HS-27A (cell line): Measurements from ENCODE around the gene NECTIN4.
"Not testable (repeated sequence)": the region's sequence is repeated elsewhere in the genome, so short reads cannot be mapped to it uniquely, and the experiment has no call there.

Experiments used
- DNase-seq: peaks from one replicate; pipeline ENCODE4 v3.0.0-alpha.2; 2012; ENCODE audit warnings: low read depth, missing footprints

NECTIN4 gene

GRCh38 chr1:161089251-161089924 lies at the start of gene NECTIN4:
Gene NECTIN4 (minus strand): TSS chr1:161089558. CDS start chr1:161089296, 262 bp downstream.
- DNase-seq: no peak

DNA sequence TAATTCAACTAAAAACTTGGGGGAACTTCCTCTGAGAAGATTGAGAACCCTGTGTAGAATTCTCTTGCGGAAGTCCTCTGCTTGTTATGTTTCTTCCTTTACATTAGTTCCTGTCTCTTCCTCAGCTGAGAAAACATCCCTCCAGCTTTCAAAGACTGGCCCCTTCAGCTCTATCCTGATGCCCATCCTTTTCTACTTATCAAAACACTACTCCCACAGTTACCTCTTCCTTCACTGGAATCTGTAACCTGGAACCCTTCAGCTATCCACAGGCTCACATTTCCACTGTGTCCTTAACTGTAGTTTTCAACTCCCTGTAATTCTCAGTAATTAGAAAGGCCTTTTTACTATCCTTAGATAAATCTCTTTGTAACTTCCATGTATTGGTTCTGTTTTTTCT lies 49.1 kb upstream of the NECTIN4 start:
- DNase-seq: no peak

- DNase-seq: no peak
These were observed 48.5 kb upstream of the NECTIN4 start for GRCh38 chr1:161137881-161138280.

GRCh38 chr1:161133220-161133740 lies 43.9 kb upstream of the NECTIN4 start:
- no peak for DNase-seq

DNA sequence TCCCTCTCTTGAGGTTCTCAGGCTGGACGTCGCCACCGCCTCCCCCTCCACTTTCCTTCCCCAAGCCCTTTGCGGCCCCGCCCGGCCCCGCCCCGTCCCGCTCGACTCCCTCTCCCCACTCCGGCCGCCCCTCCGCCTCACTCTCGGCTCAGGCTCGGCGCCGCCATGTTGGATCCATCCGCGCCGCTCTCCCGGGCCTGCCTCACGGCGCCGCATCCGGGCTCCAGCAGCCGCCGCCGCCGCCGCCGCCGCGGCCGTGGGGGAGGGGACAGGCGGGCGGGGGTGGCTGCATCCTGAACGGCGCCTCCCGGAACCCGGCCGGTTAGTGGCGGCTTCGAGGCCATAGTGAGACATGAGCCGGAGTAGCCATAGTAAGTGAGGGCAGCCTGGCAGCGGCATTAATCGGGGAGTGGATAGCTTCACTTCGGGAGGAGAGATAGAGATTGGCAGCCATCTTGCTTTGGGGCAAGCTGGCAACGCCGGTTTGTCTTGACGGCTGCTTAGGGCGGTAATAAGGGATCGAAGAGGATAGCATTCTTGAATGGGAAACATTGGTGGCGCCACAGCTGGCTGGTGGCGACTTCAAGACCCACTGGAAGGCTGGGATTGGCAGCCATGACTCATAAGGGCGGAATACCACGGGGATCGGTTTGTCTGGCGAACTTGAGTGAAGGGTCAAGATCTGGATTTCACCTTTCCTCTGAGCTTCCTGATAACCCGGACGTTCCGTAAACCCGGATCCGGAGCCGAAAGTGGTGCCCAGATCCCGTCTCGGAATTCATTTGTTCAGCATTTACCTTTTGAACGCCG lies 43.3 kb upstream of the NECTIN4 start, which contains the start of gene DEDD:
Gene DEDD, minus strand, starts transcription at position 258 of the 810 bp plus-strand sequence. CDS start 8,205 bp downstream, outside the sequence.
- DNase-seq: peak; percentile 93

GRCh38 chr1:161131523-161132409 lies 42.4 kb upstream of the NECTIN4 start:
- no peak for DNase-seq

DNA sequence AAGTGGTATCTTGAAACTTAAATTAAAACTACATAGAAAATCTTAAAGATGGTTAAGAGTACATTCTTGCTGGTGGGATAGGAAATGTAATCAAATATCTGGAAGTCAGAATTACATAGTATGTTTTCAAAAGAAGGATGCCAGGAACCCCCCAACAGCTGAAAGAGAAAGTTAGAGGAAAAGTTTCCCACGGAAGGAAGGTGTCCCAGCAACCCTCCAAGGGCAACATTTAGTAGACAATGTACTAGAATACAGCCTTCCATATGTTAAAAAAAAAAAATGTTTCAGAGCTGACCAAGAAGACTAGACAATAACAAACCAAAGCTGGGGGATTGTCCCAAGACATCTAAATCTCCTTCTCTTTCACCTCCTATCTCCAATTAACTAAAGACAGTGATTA lies 40.9 kb upstream of the NECTIN4 start:
- DNase-seq: no peak

- no peak for DNase-seq
These were observed 39.4 kb upstream of the NECTIN4 start for GRCh38 chr1:161128591-161129420.

- DNase-seq: no peak
These were observed 38.3 kb upstream of the NECTIN4 start for GRCh38 chr1:161127649-161128048.

- DNase-seq: no peak
These were observed 33.6 kb upstream of the NECTIN4 start for GRCh38 chr1:161122967-161123366.

GRCh38 chr1:161121834-161122233 lies 32.5 kb upstream of the NECTIN4 start:
- DNase-seq: no peak

DNA sequence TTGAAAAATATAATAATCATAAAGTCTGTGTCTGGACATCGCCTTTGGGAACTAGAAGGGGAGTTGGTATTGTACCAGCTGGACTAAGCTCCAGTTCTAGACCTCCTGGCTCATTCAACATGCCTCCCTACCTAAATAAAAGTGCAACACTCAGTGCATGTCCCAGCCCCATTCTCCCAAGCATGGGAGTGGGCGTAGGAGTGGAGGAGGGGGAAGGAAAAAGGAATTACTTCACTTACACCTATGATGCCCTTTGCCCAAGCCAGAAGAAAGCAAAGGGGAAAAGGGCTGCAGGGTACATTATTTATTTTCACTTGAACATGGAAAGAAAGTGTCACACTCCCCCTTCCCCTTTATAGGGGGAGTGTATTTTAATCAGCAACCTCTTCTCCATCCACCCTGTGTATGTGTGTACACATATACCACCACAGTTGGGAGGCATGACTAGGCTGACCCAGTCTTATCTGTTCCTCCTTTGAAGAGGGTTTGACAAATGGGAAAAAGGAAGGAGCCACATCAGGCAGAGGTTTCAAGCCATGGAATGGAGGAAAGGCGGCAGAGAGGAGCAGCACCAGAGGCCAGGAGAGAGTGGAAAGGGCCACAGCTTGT lies 31.8 kb upstream of the NECTIN4 start:
- DNase-seq: no peak

DNA sequence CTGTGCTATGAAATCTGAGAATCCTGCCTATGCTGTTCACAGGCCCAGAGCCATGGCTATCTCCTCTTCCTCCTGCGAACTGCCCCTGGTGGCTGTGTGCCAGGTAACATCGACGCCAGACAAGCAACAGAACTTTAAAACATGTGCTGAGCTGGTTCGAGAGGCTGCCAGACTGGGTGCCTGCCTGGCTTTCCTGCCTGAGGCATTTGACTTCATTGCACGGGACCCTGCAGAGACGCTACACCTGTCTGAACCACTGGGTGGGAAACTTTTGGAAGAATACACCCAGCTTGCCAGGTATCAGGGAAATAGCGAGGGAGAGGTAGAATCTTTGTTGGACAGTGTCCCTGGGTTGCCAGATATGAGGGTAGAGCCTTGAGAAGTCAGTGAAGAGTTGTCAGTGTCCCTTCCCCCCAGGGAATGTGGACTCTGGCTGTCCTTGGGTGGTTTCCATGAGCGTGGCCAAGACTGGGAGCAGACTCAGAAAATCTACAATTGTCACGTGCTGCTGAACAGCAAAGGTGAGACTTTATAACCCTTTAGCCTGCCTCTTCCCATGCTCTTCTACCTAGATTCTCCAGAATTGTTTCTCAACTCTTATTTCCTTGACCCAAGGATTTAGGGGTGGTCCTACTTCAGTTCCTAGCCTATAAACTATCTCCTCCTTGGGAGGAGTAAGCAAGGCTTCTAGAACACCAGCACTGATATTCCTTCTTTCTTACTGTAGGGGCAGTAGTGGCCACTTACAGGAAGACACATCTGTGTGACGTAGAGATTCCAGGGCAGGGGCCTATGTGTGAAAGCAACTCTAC lies 29.9 kb upstream of the NECTIN4 start:
- no peak for DNase-seq

DNA sequence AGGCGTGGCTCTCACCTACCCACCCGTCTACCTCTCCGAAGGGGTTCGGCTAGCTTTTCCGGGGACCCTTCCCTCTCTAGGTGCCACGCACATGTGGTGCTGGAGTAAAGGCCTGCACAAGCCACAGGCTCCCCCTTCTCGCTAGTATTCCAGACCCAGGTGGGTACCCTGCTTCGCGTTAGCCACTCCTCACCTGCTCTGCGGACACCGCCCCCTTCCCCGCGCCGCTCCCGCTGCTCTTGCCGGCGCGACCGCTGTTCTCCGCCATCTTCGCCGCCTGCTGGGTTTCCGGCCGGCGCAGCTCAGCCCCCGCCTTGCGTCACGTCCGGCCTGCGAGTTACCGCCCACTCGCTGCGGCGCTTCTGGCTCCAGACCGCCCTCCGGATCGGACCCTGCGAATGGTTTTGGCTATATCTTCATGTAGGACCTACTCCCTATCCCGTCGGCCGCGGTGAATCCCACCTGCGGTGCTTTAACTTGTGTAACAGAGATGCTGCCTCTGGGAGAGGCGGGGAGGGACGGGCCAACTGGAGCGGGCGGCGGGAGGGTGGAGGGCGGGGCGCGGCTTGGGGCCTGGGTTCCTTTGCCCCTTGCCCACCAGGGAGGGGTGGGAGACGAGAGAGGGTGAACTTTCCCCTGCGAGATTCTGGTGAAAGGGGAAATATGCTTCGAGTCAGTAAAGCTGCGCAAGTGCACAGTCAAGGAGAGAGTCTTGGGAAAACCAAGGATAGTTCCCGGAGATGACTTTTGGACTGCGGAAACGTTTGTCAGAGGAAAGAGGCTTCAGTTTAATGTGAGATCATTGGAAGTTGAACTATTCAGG lies 28.6 kb upstream of the NECTIN4 start, which contains the start of the genes NIT1 and PFDN2:
Gene NIT1, plus strand, starts transcription at position 347 of the 823 bp plus-strand sequence. Its CDS starts 72 bp downstream, at position 419.
Gene PFDN2, minus strand, starts transcription at position 279 of the 823 bp plus-strand sequence. Its CDS starts 11 bp downstream, at position 268.
- peak; percentile 48 for DNase-seq

GRCh38 chr1:161115961-161116360 lies 26.6 kb upstream of the NECTIN4 start:
- not testable (repeated sequence) for DNase-seq

- DNase-seq: peak; percentile 65
These were observed 25.9 kb upstream of the NECTIN4 start for GRCh38 chr1:161115132-161115711.

DNA sequence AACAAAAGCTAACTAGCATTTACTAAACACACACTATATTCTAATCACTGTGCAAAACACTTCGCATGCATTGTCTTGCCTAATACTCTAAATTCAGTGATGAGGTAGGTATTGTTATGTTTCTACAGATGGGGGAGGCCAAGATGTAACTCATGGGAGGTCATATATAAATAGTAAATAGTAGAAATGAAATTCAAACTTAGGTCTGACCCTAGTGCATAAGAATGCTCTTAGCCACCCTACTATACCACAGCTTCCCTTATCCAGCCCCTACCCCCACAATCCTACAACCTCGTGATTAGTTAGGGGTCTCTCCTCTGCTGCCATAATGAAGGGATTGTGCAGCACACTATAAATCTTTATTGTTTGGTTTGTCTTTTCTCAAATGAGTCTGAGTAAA lies 25.2 kb upstream of the NECTIN4 start:
- DNase-seq: no peak

DNA sequence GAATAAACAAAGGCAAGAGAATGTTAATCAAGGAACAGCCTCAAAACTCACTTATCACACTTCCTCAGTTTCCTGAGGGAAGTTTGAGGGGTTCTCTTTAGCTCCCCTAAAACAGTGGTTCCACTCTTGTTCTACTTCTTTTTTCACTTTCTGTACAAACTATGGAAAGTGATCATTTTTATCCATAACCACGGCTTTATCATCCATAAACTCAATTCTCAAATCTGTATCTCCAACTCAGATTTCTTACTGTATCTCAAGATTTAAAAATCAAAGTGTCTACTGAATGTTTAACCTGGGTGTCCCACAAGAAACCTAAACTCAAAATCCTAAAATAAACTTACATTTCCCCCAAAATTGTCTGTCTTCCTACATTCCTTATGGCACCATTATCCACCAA lies 24.6 kb upstream of the NECTIN4 start:
- DNase-seq: no peak
